Renal pelvis (tissue), 4 donors: Measurements from ENCODE around the gene FCMR. TPM values are rescaled to one million over a fixed set of nuclear protein-coding genes. Genes with fewer than 3 reads are reported as not detected.
"Not testable (repeated sequence)": the region's sequence is repeated elsewhere in the genome, so short reads cannot be mapped to it uniquely, and the experiment has no call there.

Source experiments
- DNase-seq: peaks from one replicate; pipeline ENCODE4 v3.0.0-alpha.2; 2013
- polyA plus RNA-seq, 3 donors: library from polyadenylated mRNA; unstranded; fragments of 120-200 nt; gene quantifications; one replicate each; pipeline ENCODE4 v1.2.1, GENCODE V29; 2013; ENCODE audit not compliant: insufficient read length in 3 of 3

Gene FCMR
- polyA plus RNA-seq, 3 donors, result 1.6 to 2.5 (median 2.2) TPM

DNA sequence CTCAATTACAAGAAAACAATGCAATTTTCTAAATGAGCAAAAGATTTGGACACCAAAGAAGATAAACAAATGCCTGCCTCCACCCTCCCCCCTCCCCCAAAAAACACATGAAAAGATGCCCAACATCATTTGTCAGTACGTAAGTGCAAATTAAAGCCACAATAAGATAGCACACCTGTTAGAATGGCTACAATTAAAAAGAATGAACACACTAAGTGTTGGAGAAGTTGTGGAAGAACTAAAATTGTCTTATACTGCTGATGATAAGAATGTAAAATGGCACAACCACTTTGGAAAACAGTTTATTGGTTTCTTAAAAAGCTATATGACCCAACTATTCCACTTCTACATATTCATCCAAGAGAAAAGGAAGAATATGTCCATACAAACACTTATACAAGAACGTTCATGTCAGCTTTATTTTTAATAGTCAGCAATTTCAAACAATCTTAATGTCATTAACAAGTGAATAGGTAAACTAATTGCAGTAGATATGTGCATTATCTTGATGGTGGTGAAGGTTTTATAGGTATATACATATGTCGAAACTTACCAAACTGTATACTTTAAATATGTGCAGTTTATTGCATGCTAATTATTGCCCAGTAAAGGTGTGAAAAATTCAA is 45.9 kb downstream of the FCMR start:
- DNase-seq, result no peak

DNA sequence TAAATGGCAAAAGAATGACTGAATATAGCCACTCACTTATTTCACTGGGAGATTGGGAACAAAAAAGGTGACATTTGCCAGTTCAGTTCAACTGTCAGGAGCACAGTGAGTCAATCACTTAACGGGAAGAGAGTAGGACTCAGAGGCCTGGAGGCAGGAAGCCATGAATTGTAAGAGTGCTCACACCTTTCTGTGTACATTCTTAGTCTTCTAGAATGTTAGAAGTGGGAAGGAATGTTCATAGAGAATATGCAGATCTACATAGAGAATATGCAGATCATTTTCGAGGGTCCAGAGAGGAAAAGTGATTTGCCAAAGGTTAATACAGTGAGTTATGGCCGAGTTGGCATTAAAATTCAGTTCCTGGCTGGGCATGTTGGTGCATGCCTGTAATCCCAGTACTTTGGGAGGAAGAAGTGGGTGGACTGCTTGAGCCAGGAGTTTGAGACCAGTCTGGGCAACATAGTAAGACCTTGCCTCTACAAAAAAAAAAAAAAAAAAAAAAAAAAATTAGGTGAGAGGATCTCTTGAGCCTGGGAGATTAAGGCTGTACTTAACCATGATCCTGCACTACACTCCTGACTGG is 48.0 kb downstream of the FCMR start:
- no peak for DNase-seq

DNA sequence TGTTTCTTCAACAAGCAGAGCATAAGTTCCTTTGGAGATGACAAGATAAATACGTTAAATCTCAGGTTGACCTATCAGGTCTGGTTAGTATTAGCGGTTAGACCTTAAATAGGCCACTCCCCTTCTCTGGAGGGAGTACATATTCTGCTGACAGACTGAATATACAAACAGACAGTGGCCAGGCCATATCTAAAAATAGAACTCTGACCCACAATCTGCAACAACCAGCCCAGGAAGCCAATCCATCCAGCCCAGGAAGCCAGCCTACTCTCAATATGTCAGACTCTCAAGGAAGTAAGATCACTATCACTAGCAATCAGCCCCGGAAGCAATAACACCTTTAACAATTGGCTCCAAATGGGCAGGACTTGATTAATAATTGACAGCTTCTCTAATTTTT is 49.6 kb downstream of the FCMR start:
- no peak for DNase-seq

DNA sequence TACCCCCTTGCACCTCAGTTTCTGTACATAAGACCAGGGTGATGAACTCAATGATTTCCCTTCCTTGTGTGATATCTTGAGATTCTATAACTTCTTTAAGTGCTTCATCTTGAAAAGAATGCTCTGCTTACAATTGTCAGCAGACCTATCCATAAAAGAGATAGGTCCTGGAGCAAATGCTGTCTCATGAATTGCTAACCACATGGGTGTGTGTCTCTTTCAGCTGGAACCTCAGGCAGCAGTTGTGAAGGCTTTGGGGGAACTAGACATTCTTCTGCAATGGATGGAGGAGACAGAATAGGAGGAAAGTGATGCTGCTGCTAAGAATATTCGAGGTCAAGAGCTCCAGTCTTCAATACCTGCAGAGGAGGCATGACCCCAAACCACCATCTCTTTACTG is 53.5 kb downstream of the FCMR start:
- no peak for DNase-seq

DNA sequence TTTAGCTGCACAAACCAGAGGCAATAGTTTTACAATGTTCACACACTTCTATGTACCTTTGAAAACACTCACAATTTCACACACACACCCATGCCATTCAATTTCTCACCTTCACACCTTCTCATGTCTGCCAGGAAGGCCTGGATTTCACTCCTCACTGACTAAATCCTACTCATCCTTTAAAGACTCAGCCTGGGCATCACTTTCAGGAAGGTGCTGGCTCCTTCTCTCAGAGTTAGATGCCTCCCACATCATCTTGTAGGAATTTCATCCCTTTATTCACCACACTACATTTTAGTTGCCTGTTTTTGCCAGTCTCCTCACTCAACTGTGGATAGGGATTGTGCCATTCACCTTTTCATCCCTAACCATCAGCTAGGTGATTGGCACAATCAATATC is 54.0 kb downstream of the FCMR start:
- DNase-seq, result no peak

DNA sequence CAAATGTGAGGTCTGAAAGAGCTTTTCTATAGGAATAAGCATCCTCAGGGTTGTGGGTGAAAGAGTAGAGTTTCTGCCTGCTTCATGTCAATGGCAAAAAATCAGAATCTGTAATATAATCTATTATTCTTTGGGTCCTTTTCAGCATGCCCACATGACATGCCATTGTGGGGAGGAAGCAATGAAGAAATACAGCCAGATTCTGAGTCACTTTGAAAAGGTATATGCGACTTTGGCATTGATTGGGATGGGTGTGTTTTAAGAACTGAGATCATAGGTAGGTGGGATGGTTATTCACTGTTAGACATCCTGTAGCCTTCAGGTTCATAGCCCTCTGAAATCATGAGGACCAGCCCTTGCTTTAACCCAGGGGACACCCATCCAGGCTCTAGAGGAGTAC is 54.5 kb downstream of the FCMR start:
- no peak for DNase-seq

DNA sequence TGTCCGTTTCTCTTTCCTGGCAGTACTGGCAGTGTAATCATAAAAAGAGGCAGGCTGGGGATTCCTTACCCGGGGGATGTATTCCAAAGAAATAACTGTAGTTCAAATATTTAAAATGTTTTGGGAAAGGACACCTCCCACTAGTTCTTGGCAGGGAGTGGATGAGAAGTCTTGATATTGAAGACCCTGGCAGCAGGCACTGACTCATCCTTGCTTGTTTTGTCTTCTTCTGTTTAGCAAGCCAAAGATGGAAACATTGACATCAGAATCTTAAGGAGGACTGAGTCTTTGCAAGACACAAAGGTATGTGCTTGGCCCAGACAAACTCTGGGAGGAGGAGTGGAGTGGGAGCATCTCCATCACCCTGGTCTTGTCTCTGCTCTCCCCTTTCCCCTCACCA is 55.7 kb downstream of the FCMR start:
- DNase-seq, result no peak

DNA sequence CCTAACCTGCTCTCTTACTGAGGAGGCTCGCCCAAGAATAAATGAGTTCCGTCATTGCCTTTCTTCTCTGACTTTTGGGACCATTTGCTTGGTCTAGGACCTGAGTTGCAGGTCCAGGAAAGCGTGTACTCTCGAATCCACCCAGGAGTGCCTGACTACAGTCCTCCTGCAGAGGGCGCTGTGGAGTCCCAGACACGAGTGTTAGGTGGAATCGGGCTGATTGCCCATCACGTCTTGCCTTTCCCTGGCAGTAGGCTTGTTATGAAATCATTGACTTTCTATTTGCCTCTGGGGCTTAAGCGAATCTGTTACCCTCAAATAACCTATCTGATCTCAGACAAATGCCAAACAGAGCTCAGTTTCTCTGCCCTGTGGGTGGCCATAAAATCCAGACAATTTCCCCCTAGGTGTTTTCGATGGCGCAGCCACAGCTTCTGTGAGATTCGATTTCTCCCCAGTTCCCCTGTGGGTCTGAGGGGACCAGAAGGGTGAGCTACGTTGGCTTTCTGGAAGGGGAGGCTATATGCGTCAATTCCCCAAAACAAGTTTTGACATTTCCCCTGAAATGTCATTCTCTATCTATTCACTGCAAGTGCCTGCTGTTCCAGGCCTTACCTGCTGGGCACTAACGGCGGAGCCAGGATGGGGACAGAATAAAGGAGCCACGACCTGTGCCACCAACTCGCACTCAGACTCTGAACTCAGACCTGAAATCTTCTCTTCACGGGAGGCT is 56.6 kb downstream of the FCMR start, which contains the start of gene IL20:
Gene IL20 (plus strand): TSS at position 685 of the 733 bp plus-strand sequence. CDS start 230 bp downstream, outside the sequence.
- DNase-seq, result peak; percentile 26

DNA sequence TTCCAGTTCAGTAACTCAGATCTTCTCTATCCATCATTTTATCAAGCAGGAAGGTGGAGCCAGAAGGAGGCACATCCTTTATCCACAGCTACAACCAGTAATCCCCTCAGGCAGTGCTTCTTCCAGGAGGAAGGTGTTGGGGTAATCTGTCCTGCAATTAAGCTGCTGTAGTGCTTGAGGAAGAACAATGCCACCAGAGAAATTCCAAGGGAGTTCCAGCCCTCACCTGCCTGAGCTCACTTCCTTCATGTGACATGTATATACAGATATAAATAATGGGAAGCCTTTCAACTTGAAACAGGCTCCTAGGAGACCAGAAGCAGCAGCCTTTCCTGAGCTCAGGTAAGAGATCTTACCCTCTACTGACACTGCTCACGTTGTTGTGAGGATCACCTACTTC is 58.5 kb downstream of the FCMR start:
- DNase-seq, result no peak

DNA sequence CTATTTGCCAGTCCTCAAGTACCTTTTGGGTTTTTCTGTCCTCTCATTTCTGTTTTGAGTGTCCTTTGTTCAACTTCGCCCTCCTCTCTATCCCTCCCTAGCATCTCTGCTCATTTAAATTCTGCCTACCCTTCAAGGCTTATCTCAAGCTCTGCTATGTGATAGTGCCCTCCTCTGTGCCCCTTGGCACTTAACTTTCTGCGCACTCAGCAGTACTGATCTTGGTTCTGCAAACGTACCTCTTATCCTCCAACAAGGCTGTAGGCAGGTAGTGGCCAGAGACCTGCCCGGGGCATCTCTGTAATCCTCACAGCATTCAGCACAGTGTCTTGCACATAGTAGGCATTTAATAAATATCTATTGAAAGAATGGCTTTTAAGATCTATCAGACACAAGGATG is 61.6 kb downstream of the FCMR start:
- DNase-seq, result no peak

DNA sequence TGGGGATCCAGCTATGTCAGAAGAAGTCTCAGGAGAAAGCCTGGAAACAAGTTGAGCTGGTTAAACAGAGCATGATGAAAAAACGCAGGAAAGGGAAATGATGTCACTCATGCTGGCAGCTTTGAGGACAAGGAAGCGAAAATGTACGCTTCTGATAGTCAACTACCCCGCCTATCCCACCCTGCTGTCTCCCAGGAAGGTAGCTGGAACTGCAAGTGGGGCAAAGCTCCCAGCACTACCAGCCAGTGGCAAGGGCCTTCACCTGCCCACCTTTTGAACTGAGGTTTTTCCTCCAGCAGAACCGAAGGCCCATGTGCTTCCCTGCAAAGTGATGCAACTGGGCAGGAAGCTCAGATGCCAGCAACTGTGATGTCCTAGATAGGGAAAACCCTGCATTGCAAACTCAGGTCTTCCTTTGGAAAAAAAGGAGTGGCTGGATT is 62.6 kb downstream of the FCMR start:
- no peak for DNase-seq

DNA sequence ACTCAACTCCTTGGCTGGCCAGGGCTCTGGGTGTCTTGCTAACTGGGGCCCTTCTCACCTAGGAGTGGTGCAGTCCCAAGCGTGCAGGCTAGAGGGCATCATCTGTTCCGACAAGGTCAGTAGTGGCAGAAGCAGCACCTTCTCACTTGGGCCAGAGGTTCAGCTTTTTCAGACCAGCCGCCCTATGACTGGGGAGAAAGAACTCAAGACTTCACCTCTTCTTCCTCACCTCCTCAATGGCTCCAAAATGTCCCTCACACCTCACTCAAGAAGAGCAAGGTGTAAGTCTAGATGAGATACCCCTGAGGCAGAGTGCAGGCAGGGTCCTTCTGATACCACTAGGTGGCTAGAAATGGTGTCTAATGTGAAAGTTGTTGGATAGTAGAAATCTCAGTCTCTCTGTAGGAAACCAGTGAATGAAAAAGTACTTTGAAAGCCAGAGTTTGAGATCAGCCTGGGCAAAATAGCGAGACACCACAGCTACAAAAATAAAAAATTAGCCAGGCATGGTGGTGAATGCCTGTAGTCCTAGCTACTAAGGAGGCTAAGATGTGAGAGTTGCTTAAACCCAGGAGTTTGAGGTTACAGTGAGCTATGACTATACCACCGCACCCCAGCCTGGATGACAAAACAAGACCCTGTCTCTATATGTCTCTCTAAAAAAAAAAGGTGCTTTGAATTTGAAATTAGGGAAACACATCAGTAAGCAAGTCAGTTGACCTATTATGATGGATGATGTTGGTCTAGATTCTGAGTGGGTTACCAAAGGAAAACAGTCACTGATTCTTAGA is 64.9 kb downstream of the FCMR start:
- no peak for DNase-seq

DNA sequence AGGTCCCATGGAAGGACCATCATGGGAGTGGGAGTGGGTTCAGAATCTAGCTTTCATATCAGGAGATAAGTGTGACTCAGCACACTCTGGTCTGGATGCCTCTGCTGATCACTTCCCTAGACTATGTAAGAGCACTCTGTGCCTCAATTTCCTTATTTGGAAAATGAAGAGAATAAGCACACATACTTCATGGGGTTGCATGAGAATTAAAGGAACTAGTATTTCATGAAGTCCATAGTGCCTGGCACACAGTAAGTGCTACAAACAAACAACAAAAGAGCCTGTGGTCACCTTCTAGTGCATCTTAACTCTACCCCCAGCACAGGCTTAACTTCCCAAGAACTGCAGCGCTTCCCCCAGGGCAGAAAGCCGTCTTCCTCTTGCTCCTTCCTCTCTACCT is 65.9 kb downstream of the FCMR start:
- no peak for DNase-seq

DNA sequence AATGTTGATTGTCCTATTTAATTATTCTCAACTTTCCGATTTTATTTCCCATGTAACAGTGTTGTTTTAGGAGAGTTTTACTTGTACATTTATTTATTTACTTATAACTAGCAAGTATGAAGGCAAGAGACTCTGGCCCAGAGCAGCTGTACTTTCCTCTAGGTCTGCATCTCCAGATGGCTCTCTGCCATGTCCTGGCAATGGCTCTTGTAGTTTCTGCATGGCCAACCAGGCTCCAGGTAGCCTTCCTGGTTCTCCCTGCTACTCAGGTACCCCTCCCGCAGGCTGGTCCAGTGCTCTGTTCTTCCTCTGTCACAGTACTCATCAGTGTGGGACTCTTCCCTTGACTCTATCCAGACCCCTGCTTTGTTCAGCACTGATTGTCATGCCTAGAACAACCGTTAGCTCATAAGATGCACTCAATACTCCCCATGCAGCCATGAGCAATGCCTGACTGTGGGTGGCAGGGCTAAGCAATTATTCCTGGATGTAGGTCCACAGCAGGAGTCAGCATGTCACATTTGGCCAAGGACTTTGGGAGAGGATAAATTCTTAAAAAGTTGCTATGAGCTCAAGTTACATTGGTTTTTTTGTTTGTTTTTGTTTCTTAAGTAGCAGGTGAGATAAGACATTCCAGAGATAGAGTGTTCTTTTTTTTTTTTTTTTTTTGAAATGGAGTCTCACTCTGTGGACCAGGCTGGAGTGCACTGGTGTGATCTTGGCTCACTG is 67.2 kb downstream of the FCMR start:
- DNase-seq, result no peak

DNA sequence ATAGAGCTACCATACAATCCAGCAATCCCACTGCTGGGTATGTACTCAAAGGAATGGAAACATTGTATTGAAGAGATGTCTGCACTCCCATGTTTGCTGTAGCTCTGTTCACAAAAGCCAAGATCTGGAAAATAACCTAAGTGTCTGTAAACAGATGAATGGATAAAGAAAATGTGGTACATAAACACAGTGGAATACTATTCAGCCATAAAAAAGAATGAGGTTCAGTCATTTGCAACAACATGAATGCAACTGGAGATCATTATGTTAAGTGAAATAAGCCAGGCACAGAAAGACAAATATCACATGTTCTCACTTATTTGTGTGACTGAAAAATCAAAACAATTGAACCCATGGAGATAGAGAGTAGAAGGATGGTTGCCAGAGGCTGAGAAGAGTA is 68.0 kb downstream of the FCMR start:
- not testable (repeated sequence) for DNase-seq

Other genes with a start within 250 kb of the FCMR start
- 10 to 100 TPM; 69.8 to 78.5 (median 76.2) TPM for gene MAPKAPK2, start 237.0 kb downstream of the FCMR start, polyA plus RNA-seq
- gene IL19, start 151.2 kb downstream of the FCMR start, polyA plus RNA-seq, result 1 to 10 TPM in 1 of 3 donors, under 1 TPM in 2; 0.62 to 1.2 (median 0.83) TPM
- under 1 TPM; 0.07 to 0.65 (median 0.23) TPM for gene IL10, start 149.4 kb downstream of the FCMR start, polyA plus RNA-seq
- gene IL20, start 56.3 kb downstream of the FCMR start, polyA plus RNA-seq, result not detected
- under 1 TPM; 0.30 to 0.36 (median 0.35) TPM for gene IL24, start 24.5 kb downstream of the FCMR start, polyA plus RNA-seq
- 1 to 10 TPM in 2 of 3 donors, under 1 TPM in 1; 0.87 to 1.8 (median 1.4) TPM for gene PIGR, start 24.5 kb upstream of the FCMR start, polyA plus RNA-seq
- 10 to 100 TPM in 1 of 3 donors, 1 to 10 TPM in 2; 6.8 to 10.5 (median 9.5) TPM for gene FCAMR, start 48.5 kb upstream of the FCMR start, polyA plus RNA-seq
- 10 to 100 TPM; 22.0 to 27.0 (median 26.6) TPM for gene C1orf116, start 110.8 kb upstream of the FCMR start, polyA plus RNA-seq
- gene YOD1, start 129.3 kb upstream of the FCMR start, polyA plus RNA-seq, result 10 to 100 TPM; 12.6 to 14.7 (median 14.3) TPM
- 10 to 100 TPM; 14.0 to 23.3 (median 20.6) TPM for gene PFKFB2, start 131.3 kb upstream of the FCMR start, polyA plus RNA-seq
- gene C4BPB, start 166.9 kb upstream of the FCMR start, polyA plus RNA-seq, result under 1 TPM; 0.20 to 0.74 (median 0.53) TPM
- under 1 TPM; 0.56 to 0.69 (median 0.59) TPM for gene C4BPA, start 182.3 kb upstream of the FCMR start, polyA plus RNA-seq